HepG2 (cell line): Measurements from ENCODE around the gene HSPB6. TPM values are rescaled to one million over a fixed set of nuclear protein-coding genes. Genes with fewer than 3 reads are reported as not detected.

Source experiments
- CREB3 ChIP-seq: sonication (generic); formaldehyde crosslinking; IDR thresholded peaks from 2 replicates; pipeline ENCODE4 v1.5.0; 2020; ENCODE audit warnings: missing genetic modification reagents
- NONO ChIP-seq, 2 experiments: fragments of 450-650 bp in 1 of 2; sonication (generic) in 1 of 2; formaldehyde crosslinking in 1 of 2; IDR thresholded peaks in 1 of 2; conservative IDR thresholded peaks in 1 of 2; 2 replicates each; pipeline versions ENCODE4 v1.6.1 to v1.8.0; 2017 to 2022; ENCODE audit warnings: mild to moderate bottlenecking in 1 of 2, missing genetic modification reagents in 1 of 2, moderate library complexity in 1 of 2
- RERE ChIP-seq: IDR thresholded peaks from 2 replicates; pipeline ENCODE4 v1.6.1; 2016; ENCODE audit warnings: low read depth, missing genetic modification reagents, missing compliant biosample characterization
- SALL1 ChIP-seq: sonication (generic); formaldehyde crosslinking; IDR thresholded peaks from 2 replicates; pipeline ENCODE4 v1.8.0; 2022; ENCODE audit warnings: mild to moderate bottlenecking, missing genetic modification reagents
- SAP130 ChIP-seq: IDR thresholded peaks from 2 replicates; pipeline ENCODE4 v1.6.1; 2016; ENCODE audit warnings: low read depth
- SOX6 ChIP-seq, 2 experiments: fragments of 450-650 bp in 1 of 2; sonication (generic) in 1 of 2; formaldehyde crosslinking in 1 of 2; IDR thresholded peaks; 2 replicates each; pipeline versions ENCODE4 v1.4.0 to v1.6.1; 2017 to 2020; ENCODE audit warnings: antibody characterized with exemption in 1 of 2, mild to moderate bottlenecking in 1 of 2, missing genetic modification reagents in 1 of 2
- SUZ12 ChIP-seq: fragments of 150-350 bp; IDR thresholded peaks from 2 replicates; pipeline ENCODE4 v1.6.1; 2014; ENCODE audit warnings: low read depth, low read length
- ZC3H13 ChIP-seq: sonication (generic); formaldehyde crosslinking; IDR thresholded peaks from 2 replicates; pipeline ENCODE4 v1.8.1; 2023; ENCODE audit warnings: mild to moderate bottlenecking, missing genetic modification reagents, moderate library complexity
- ZFP1 ChIP-seq: IDR thresholded peaks from 2 replicates; pipeline ENCODE4 v1.6.1; 2016
- ZFP62 ChIP-seq: sonication (generic); formaldehyde crosslinking; IDR thresholded peaks from 2 replicates; pipeline ENCODE4 v1.4.0; 2020; ENCODE audit warnings: missing genetic modification reagents
- ZNF12 ChIP-seq: sonication (generic); formaldehyde crosslinking; IDR thresholded peaks from 2 replicates; pipeline ENCODE4 v1.5.0; 2020; ENCODE audit warnings: missing genetic modification reagents
- ZNF3 ChIP-seq: IDR thresholded peaks from 2 replicates; pipeline ENCODE4 v1.7.0; 2017; ENCODE audit warnings: inconsistent platforms
- ZNF441 ChIP-seq: sonication (generic); formaldehyde crosslinking; IDR thresholded peaks from 2 replicates; pipeline ENCODE4 v1.7.0; 2021; ENCODE audit warnings: missing genetic modification reagents, borderline replicate concordance
- ZNF468 ChIP-seq: sonication (generic); formaldehyde crosslinking; IDR thresholded peaks from 2 replicates; pipeline ENCODE4 v1.8.0; 2022; ENCODE audit warnings: mild to moderate bottlenecking, moderate library complexity, missing genetic modification reagents
- ZNF496 ChIP-seq: sonication (generic); formaldehyde crosslinking; IDR thresholded peaks from 2 replicates; pipeline ENCODE4 v1.8.1; 2023; ENCODE audit warnings: mild to moderate bottlenecking, moderate library complexity, missing genetic modification reagents; ENCODE audit not compliant: insufficient replicate concordance
- ZNF558 ChIP-seq: sonication (generic); formaldehyde crosslinking; IDR thresholded peaks from 2 replicates; pipeline ENCODE4 v1.9.0; 2022; ENCODE audit warnings: mild to moderate bottlenecking, missing genetic modification reagents, borderline replicate concordance
- ZNF567 ChIP-seq: sonication (generic); formaldehyde crosslinking; IDR thresholded peaks from 2 replicates; pipeline ENCODE4 v1.8.1; 2023; ENCODE audit warnings: mild to moderate bottlenecking, missing genetic modification reagents, borderline replicate concordance
- ZNF619 ChIP-seq: sonication (generic); formaldehyde crosslinking; IDR thresholded peaks from 2 replicates; pipeline ENCODE4 v1.4.0; 2020; ENCODE audit warnings: mild to moderate bottlenecking, missing genetic modification reagents
- ZNF629 ChIP-seq: sonication (generic); formaldehyde crosslinking; conservative IDR thresholded peaks from 2 replicates; pipeline ENCODE4 v1.5.0; 2020; ENCODE audit warnings: missing genetic modification reagents
- ZNF703 ChIP-seq: sonication (generic); formaldehyde crosslinking; IDR thresholded peaks from 2 replicates; pipeline ENCODE4 v1.5.1; 2020; ENCODE audit warnings: missing genetic modification reagents, mild to moderate bottlenecking, moderate library complexity, borderline replicate concordance
- polyA plus RNA-seq, 8 experiments: library from polyadenylated mRNA; depleted of rRNA in 3 of 8; stranded (reverse) in 7 of 8; unstranded in 1 of 8; fragments of >200 nt; fragmentation: Illumina TruSeq in 4 of 8; extraction: Trizol in 4 of 8; gene quantifications; 2 replicates each; pipeline versions ENCODE4 v1.2.1 to v1.2.3, GENCODE V29; 2011 to 2016; ENCODE audit warnings: low read depth in 4 of 8, missing spikeins in 1 of 8, mixed read lengths in 1 of 8; ENCODE audit not compliant: insufficient read depth in 1 of 8
- total RNA-seq, 5 experiments: library from RNA; depleted of rRNA; stranded (reverse); fragments of >200 nt; fragmentation: Illumina TruSeq; extraction: Trizol; gene quantifications; 2 replicates each; pipeline ENCODE4 v1.2.3, GENCODE V29; 2016; ENCODE audit warnings: low read depth in 1 of 5
- TF ChIP-seq, protein P1 (sequence below): sonication (generic); formaldehyde crosslinking; IDR thresholded peaks from 2 replicates; pipeline ENCODE4 v1.5.1; 2020; ENCODE audit warnings: missing genetic modification reagents, mild to moderate bottlenecking, borderline replicate concordance

HSPB6 gene
- total and polyA plus RNA-seq, 2 of the 13 experiments (the other 11 are each of a cell fraction or from before 2014, with no cell fraction given): 0.18 TPM; not detected in 1

DNA sequence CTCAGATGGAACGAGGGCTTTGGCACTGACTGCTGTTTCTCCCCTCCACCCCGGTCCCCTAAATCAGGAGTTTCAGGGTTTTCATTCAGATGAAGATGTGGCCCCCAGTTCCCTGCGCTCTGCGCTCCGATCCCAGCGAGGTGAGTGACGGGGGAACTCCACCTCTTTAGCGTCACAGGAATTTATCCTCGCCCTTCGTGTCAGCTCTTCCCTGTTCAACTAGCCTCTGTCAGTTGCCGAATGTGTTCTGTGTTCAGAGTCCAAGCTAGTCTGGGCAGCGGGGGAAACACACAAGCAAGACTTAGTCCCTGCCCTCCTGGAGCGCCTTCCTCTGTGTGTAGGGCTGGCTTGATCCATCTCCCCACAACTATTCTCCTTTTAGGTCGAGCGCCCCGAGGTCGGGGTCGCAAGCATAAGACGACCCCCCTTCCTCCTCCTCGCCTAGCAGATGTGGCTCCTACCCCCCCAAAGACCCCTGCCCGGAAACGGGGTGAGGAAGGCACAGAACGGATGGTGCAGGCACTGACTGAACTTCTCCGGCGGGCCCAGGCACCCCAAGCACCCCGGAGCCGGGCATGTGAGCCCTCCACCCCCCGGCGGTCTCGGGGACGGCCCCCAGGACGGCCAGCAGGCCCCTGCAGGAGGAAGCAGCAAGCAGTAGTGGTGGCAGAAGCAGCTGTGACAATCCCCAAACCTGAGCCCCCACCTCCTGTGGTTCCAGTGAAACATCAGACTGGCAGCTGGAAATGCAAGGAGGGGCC, 37.2 kb downstream of the HSPB6 start (continued):
- TF ChIP-seq ZNF619 (CRISPR knock-in tag): no peak
- TF ChIP-seq ZFP62 (CRISPR knock-in tag): no peak
- no peak for TF ChIP-seq ZFP1
- TF ChIP-seq SUZ12: no peak
- no peak for TF ChIP-seq ZNF441
- TF ChIP-seq ZNF567 (CRISPR knock-in tag): no peak
- TF ChIP-seq CREB3 (CRISPR knock-in tag): no peak
- no peak for TF ChIP-seq ZNF629
- peak; percentile 52; the same call in 1 of the 2 replicates for TF ChIP-seq SALL1 (CRISPR knock-in tag)
- no peak for TF ChIP-seq ZNF468 (CRISPR knock-in tag)
- no peak for TF ChIP-seq ZNF496
- no peak for TF ChIP-seq ZNF3 (CRISPR knock-in tag)
- no peak for TF ChIP-seq ZNF703 (CRISPR knock-in tag)
- no peak for TF ChIP-seq ZNF12 (CRISPR knock-in tag)
- TF ChIP-seq, protein P1, sequence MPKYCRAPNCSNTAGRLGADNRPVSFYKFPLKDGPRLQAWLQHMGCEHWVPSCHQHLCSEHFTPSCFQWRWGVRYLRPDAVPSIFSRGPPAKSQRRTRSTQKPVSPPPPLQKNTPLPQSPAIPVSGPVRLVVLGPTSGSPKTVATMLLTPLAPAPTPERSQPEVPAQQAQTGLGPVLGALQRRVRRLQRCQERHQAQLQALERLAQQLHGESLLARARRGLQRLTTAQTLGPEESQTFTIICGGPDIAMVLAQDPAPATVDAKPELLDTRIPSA (CRISPR knock-in tag): no peak
- TF ChIP-seq RERE (CRISPR knock-in tag): no peak
- TF ChIP-seq SAP130: peak; percentile 90
- TF ChIP-seq ZNF558: no peak
- no peak for TF ChIP-seq ZC3H13 (CRISPR knock-in tag)
- TF ChIP-seq NONO (IDR thresholded peaks at IDR 0.05): no peak
- TF ChIP-seq NONO (CRISPR knock-in tag; conservative IDR thresholded peaks at IDR 0.05): peak; percentile 26; the same call in 1 of the 2 replicates
- TF ChIP-seq SOX6 (IDR thresholded peaks at IDR 0.05): no peak
- TF ChIP-seq SOX6 (CRISPR knock-in tag; IDR thresholded peaks at IDR 0.05): peak; percentile 46
